ENCODE results near the gene ZNF511. TPM values are rescaled to one million over a fixed set of nuclear protein-coding genes. Genes with fewer than 3 reads are reported as not detected.

ZNF511 gene
- total RNA-seq, 1 experiment from 2014 or later: 78.4 TPM

GRCh38 chr10:133355266-133355665, 46.6 kb downstream of the ZNF511 start:
- DNase-seq: no peak
- Histone ChIP-seq H3F3A (ENCODE audit: low read length, unreplicated experiment) (no peaks in the 10 kb centered on the region), H3K9me3 (ENCODE audit: low read length) (no peaks in the 10 kb centered on the region), H3K36me3 (ENCODE audit: low read depth, low read length) (no peaks in the 10 kb centered on the region), H3K27me3 (ENCODE audit: low read length) (no peaks in the 10 kb centered on the region), H2AFZ (ENCODE audit: low read length) (no peak overlapping the region), H4K20me1 (ENCODE audit: low read length) (no peaks in the 10 kb centered on the region), H3K4me1 (ENCODE audit: insufficient read depth, low read length) (0 out of 2 replicates have a peak, but pooled peaks cover 4% of the 10 kb centered on the region), H3K9me2 (replicated peaks; ENCODE audit: low read length) (no peaks in the 10 kb centered on the region), H3K4me2 (ENCODE audit: low read length) (no peak overlapping the region), H3K79me2 (ENCODE audit: low read length) (no peaks in the 10 kb centered on the region), H3K9ac (ENCODE audit: low read length) (no peak overlapping the region), H3K4me3 (ENCODE audit: low read length) (no peak overlapping the region), H3K27ac (ENCODE audit: low read length) (no peak overlapping the region)
- ChIA-PET POLR2A (ENCODE audit: unreplicated experiment) (no interaction called here), CTCF (no interaction called here)
- intact Hi-C loops (cut with micrococcal nuclease): no loop called here
- TF ChIP-seq CTCF (conservative IDR thresholded peaks at IDR 0.05; ENCODE audit: low read depth, low read length) (no peak), EZH2 (IDR thresholded peaks at IDR 0.05; ENCODE audit: low read length, unreplicated experiment) (no peak)
- no peak for ATAC-seq
- BruUV-seq (replicated peaks): no TSS peak

- H3K79me2 ChIP-seq (ENCODE audit: low read length): no peaks in the 10 kb centered on the region
- H3K36me3 ChIP-seq (ENCODE audit: low read depth, low read length): no peaks in the 10 kb centered on the region
- POLR2A ChIA-PET (ENCODE audit: unreplicated experiment): no interaction called here
- no peak overlapping the region for H2AFZ ChIP-seq (ENCODE audit: low read length)
- H3F3A ChIP-seq (ENCODE audit: low read length, unreplicated experiment): no peaks in the 10 kb centered on the region
- no peaks in the 10 kb centered on the region for H3K27me3 ChIP-seq (ENCODE audit: low read length)
- no peak overlapping the region for H3K9ac ChIP-seq (ENCODE audit: low read length)
- no peak overlapping the region for H3K27ac ChIP-seq (ENCODE audit: low read length)
- BruUV-seq (replicated peaks): no TSS peak
- 0 out of 2 replicates have a peak, but pooled peaks cover 4% of the 10 kb centered on the region for H3K4me1 ChIP-seq (ENCODE audit: insufficient read depth, low read length)
- TF ChIP-seq CTCF (conservative IDR thresholded peaks at IDR 0.05; ENCODE audit: low read depth, low read length): no peak
- no peak for TF ChIP-seq EZH2phosphoT487 (IDR thresholded peaks at IDR 0.05; ENCODE audit: borderline replicate concordance, low read length)
- no peak for TF ChIP-seq EZH2 (IDR thresholded peaks at IDR 0.05; ENCODE audit: low read length, unreplicated experiment)
- intact Hi-C loops (cut with micrococcal nuclease): no loop called here
- DNase-seq (no peak), ATAC-seq (no peak)
- CTCF ChIA-PET: no interaction called here
- no peaks in the 10 kb centered on the region for H3K9me2 ChIP-seq (replicated peaks; ENCODE audit: low read length)
- no peaks in the 10 kb centered on the region for H3K9me3 ChIP-seq (ENCODE audit: low read length)
- H3K4me3 ChIP-seq (ENCODE audit: low read length): no peak overlapping the region
- no peak overlapping the region for H3K4me2 ChIP-seq (ENCODE audit: low read length)
- H4K20me1 ChIP-seq (ENCODE audit: low read length): no peaks in the 10 kb centered on the region
Observed at GRCh38 chr10:133355991-133356390, 47.3 kb downstream of the ZNF511 start.

- Histone ChIP-seq H3K9ac (ENCODE audit: low read length) (peak overlapping the region; percentile 69), H3K4me1 (ENCODE audit: insufficient read depth, low read length) (0 out of 2 replicates have a peak, but pooled peaks cover 4% of the 10 kb centered on the region), H3K9me2 (replicated peaks; ENCODE audit: low read length) (no peaks in the 10 kb centered on the region), H3K36me3 (ENCODE audit: low read depth, low read length) (no peaks in the 10 kb centered on the region), H2AFZ (ENCODE audit: low read length) (peak overlapping the region; percentile 78), H3K9me3 (ENCODE audit: low read length) (no peaks in the 10 kb centered on the region), H3K4me3 (ENCODE audit: low read length) (peak overlapping the region; percentile 65), H3K27me3 (ENCODE audit: low read length) (no peaks in the 10 kb centered on the region), H4K20me1 (ENCODE audit: low read length) (no peaks in the 10 kb centered on the region), H3K4me2 (ENCODE audit: low read length) (peak overlapping the region; percentile 93), H3F3A (ENCODE audit: low read length, unreplicated experiment) (no peaks in the 10 kb centered on the region), H3K27ac (ENCODE audit: low read length) (no peak overlapping the region), H3K79me2 (ENCODE audit: low read length) (no peaks in the 10 kb centered on the region)
- ChIA-PET POLR2A (ENCODE audit: unreplicated experiment) (no interaction called here), CTCF (no interaction called here)
- BruUV-seq (replicated peaks): TSS peak; percentile 23
- no peak for DNase-seq
- intact Hi-C loops (cut with micrococcal nuclease): no loop called here
- ATAC-seq: peak; percentile 41
- TF ChIP-seq CTCF (conservative IDR thresholded peaks at IDR 0.05; ENCODE audit: low read depth, low read length) (no peak), EZH2 (IDR thresholded peaks at IDR 0.05; ENCODE audit: low read length, unreplicated experiment) (no peak), EZH2phosphoT487 (IDR thresholded peaks at IDR 0.05; ENCODE audit: borderline replicate concordance, low read length) (no peak)
Observed at GRCh38 chr10:133356549-133357284, 48.0 kb downstream of the ZNF511 start.

Measured in PC-3 (cell line).